ENCODE measurements around the gene SPATA13. TPM values are rescaled to one million over a fixed set of nuclear protein-coding genes. Genes with fewer than 3 reads are reported as not detected.

The SPATA13 gene
- total RNA-seq, 1 experiment from 2014 or later = 10.5 TPM

DNA sequence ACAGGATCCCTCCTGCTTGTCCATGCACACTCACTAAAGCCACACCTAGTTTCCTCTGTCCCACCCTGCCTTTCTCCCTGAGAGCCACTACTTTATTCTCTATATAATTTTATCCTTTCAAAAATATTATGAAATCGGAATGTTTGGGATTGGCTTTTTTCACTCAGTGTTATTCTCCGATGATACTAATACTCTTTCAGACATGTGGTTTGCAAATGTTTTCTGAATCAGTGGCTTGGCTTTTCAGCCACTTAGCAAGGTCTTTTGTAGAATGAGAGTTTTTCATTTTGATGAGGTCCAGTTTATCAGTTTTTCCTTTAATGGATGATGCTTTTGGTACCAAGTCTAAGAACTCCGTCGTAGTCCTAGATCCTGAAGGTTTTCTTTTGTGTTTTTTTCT is 11.6 kb downstream of the SPATA13 start:
- Mint-ChIP-seq H3K27me3 (ENCODE audit: insufficient read depth, unreplicated experiment) (no peaks in the 10 kb centered on the region), H3K4me3 (ENCODE audit: unreplicated experiment) (no peak overlapping the region), H3K4me1 (ENCODE audit: low read depth, unreplicated experiment) (no peaks in the 10 kb centered on the region)

DNA sequence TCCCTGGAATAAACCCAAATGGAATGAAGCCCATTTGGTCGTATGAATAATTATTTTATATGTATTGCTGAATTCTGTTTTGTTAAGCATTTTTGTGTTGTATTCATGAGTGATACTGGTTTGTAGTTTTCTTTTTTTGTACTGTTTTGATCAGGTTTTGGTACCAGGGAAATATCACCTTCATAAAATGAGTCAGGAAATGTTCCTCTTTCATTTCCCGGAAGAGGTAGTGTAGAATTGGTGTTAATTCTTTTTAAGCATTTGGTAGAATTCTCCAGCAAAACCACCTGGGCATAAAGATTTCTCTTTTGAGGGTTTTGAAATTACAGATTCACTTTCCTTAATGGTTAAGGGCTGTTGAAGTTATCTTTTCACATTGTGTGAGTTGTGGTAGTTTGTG is 13.3 kb downstream of the SPATA13 start:
- TF ChIP-seq, protein P1, sequence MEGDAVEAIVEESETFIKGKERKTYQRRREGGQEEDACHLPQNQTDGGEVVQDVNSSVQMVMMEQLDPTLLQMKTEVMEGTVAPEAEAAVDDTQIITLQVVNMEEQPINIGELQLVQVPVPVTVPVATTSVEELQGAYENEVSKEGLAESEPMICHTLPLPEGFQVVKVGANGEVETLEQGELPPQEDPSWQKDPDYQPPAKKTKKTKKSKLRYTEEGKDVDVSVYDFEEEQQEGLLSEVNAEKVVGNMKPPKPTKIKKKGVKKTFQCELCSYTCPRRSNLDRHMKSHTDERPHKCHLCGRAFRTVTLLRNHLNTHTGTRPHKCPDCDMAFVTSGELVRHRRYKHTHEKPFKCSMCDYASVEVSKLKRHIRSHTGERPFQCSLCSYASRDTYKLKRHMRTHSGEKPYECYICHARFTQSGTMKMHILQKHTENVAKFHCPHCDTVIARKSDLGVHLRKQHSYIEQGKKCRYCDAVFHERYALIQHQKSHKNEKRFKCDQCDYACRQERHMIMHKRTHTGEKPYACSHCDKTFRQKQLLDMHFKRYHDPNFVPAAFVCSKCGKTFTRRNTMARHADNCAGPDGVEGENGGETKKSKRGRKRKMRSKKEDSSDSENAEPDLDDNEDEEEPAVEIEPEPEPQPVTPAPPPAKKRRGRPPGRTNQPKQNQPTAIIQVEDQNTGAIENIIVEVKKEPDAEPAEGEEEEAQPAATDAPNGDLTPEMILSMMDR (IDR thresholded peaks at IDR 0.05; ENCODE audit: insufficient read depth in 1 of 2, low read depth in 1 of 2, low read length in 1 of 2, severe bottlenecking in 1 of 2, unreplicated experiment in 1 of 2) = no peak
- no peak for DNase-seq
- Histone ChIP-seq H3K4me1 (no peaks in the 10 kb centered on the region), H3K4me3 (ENCODE audit: low read depth, low read length) (no peak overlapping the region), H3K36me3 (ENCODE audit: control insufficient read depth, insufficient read depth, low read length) (no peaks in the 10 kb centered on the region), H3K9me3 (no peaks in the 10 kb centered on the region; the same call in 1 of the 2 replicates), H3K27me3 (replicated peaks; ENCODE audit: control insufficient read depth, insufficient read depth, low read length) (no peaks in the 10 kb centered on the region)
- CTCF ChIA-PET = no interaction called here
- H3K4me3 Mint-ChIP-seq (ENCODE audit: unreplicated experiment) = no peak overlapping the region
- no peaks in the 10 kb centered on the region for H3K27me3 Mint-ChIP-seq (ENCODE audit: insufficient read depth, unreplicated experiment)
- no peaks in the 10 kb centered on the region for H3K9me3 Mint-ChIP-seq (ENCODE audit: unreplicated experiment)
- intact Hi-C loops (cut with micrococcal nuclease; ENCODE audit: unreplicated experiment) = no loop called here
- no TSS peak for BruUV-seq (replicated peaks)
- H3K36me3 Mint-ChIP-seq (ENCODE audit: insufficient read depth, unreplicated experiment) = no peaks in the 10 kb centered on the region
- POLR2A ChIA-PET = no interaction called here
- no peak overlapping the region for H3K27ac Mint-ChIP-seq (ENCODE audit: unreplicated experiment)
- no peaks in the 10 kb centered on the region for H3K4me1 Mint-ChIP-seq (ENCODE audit: low read depth, unreplicated experiment)

More for the DNA sequence above, 11.6 kb downstream of the SPATA13 start:
- no peak overlapping the region for H3K4me3 ChIP-seq (ENCODE audit: low read depth, low read length)
- DNase-seq = no peak
- H3K36me3 ChIP-seq (ENCODE audit: control insufficient read depth, insufficient read depth, low read length) = no peaks in the 10 kb centered on the region
- H3K9me3 Mint-ChIP-seq (ENCODE audit: unreplicated experiment) = no peaks in the 10 kb centered on the region
- H3K27me3 ChIP-seq (replicated peaks; ENCODE audit: control insufficient read depth, insufficient read depth, low read length) = no peaks in the 10 kb centered on the region
- ChIA-PET CTCF (no interaction called here), POLR2A (no interaction called here)
- TF ChIP-seq, protein P1 (IDR thresholded peaks at IDR 0.05; ENCODE audit: insufficient read depth in 1 of 2, low read depth in 1 of 2, low read length in 1 of 2, severe bottlenecking in 1 of 2, unreplicated experiment in 1 of 2) = no peak
- H3K9me3 ChIP-seq = no peaks in the 10 kb centered on the region; the same call in 1 of the 2 replicates
- H3K27ac Mint-ChIP-seq (ENCODE audit: unreplicated experiment) = no peak overlapping the region
- no peaks in the 10 kb centered on the region for H3K36me3 Mint-ChIP-seq (ENCODE audit: insufficient read depth, unreplicated experiment)
- BruUV-seq (replicated peaks) = no TSS peak
- H3K4me1 ChIP-seq = no peaks in the 10 kb centered on the region
- intact Hi-C loops (cut with micrococcal nuclease; ENCODE audit: unreplicated experiment) = no loop called here

DNA sequence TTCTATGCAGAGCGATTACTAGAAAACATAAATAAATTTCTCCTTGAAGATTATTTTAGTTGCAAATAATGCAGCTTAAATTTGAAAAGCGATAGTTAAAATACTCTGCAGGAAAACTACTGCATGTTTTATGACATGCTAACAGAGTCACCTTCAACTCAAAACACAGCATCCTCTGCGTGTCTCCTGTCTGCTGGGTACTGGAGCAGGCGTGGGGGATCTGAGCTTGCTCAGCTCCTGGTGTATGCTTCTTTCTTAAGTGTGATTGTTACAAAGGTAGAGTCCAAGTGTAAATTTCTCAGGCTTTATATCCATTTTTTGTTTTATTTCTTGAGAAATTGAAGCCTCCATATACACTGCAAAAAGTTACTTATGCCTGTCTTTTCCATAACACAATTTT is 15.3 kb downstream of the SPATA13 start:
- Histone ChIP-seq H3K27me3 (replicated peaks; ENCODE audit: control insufficient read depth, insufficient read depth, low read length) (no peaks in the 10 kb centered on the region), H3K4me3 (ENCODE audit: low read depth, low read length) (no peak overlapping the region), H3K36me3 (ENCODE audit: control insufficient read depth, insufficient read depth, low read length) (no peaks in the 10 kb centered on the region), H3K9me3 (no peaks in the 10 kb centered on the region; the same call in 1 of the 2 replicates), H3K4me1 (no peaks in the 10 kb centered on the region)
- Mint-ChIP-seq H3K27ac (ENCODE audit: unreplicated experiment) (no peak overlapping the region), H3K4me3 (ENCODE audit: unreplicated experiment) (no peak overlapping the region), H3K27me3 (ENCODE audit: insufficient read depth, unreplicated experiment) (no peaks in the 10 kb centered on the region), H3K9me3 (ENCODE audit: unreplicated experiment) (no peaks in the 10 kb centered on the region), H3K36me3 (ENCODE audit: insufficient read depth, unreplicated experiment) (no peaks in the 10 kb centered on the region), H3K4me1 (ENCODE audit: low read depth, unreplicated experiment) (no peaks in the 10 kb centered on the region)
- no TSS peak for BruUV-seq (replicated peaks)
- TF ChIP-seq, protein P1 (IDR thresholded peaks at IDR 0.05; ENCODE audit: insufficient read depth in 1 of 2, low read depth in 1 of 2, low read length in 1 of 2, severe bottlenecking in 1 of 2, unreplicated experiment in 1 of 2) = no peak
- intact Hi-C loops (cut with micrococcal nuclease; ENCODE audit: unreplicated experiment) = no loop called here
- POLR2A ChIA-PET = no interaction called here
- no peak for DNase-seq
- CTCF ChIA-PET = no interaction called here

Data from Caco-2 (cell line).